ENCODE data around the gene MGMT. TPM values are rescaled to one million over a fixed set of nuclear protein-coding genes. Genes with fewer than 3 reads are reported as not detected.

The MGMT gene
- total RNA-seq, 1 donor from 2014 or later, result 20.8 TPM

DNA sequence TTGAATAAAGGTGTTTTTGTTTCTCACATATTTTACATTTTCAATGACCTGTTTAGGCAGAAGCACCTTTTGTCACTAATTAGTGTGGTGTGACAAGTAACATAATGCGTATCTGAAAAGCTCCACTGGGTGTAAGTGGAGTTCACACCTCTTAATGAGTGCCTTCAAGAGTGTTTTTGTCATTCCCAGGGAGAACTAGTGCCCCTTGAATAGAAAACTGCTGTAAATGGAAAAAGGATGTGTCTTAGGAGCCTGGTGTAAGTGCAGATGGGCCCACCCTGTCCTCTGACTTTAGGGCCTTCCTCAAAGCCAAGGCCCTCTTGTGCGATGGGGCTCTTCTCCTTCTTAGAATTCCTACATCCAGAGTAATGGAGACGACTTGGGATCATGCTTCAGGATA, 170.0 kb downstream of the MGMT start:
- TF ChIP-seq, protein P1, sequence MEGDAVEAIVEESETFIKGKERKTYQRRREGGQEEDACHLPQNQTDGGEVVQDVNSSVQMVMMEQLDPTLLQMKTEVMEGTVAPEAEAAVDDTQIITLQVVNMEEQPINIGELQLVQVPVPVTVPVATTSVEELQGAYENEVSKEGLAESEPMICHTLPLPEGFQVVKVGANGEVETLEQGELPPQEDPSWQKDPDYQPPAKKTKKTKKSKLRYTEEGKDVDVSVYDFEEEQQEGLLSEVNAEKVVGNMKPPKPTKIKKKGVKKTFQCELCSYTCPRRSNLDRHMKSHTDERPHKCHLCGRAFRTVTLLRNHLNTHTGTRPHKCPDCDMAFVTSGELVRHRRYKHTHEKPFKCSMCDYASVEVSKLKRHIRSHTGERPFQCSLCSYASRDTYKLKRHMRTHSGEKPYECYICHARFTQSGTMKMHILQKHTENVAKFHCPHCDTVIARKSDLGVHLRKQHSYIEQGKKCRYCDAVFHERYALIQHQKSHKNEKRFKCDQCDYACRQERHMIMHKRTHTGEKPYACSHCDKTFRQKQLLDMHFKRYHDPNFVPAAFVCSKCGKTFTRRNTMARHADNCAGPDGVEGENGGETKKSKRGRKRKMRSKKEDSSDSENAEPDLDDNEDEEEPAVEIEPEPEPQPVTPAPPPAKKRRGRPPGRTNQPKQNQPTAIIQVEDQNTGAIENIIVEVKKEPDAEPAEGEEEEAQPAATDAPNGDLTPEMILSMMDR (IDR thresholded peaks at IDR 0.05), result no peak
- peaks cover 7% of the 10 kb centered on the region for H3K36me3 Mint-ChIP-seq (ENCODE audit: unreplicated experiment)
- no peak overlapping the region for H3K4me3 Mint-ChIP-seq (ENCODE audit: unreplicated experiment)
- peaks cover 20% of the 10 kb centered on the region for H3K9me3 Mint-ChIP-seq (ENCODE audit: unreplicated experiment)
- H3K27ac Mint-ChIP-seq (ENCODE audit: unreplicated experiment), result no peak overlapping the region
- H3K4me1 Mint-ChIP-seq (ENCODE audit: unreplicated experiment), result no peaks in the 10 kb centered on the region
- H3K27me3 Mint-ChIP-seq (ENCODE audit: unreplicated experiment), result no peaks in the 10 kb centered on the region
- DNase-seq (ENCODE audit: extremely low spot score, unreplicated experiment), result no peak

GRCh38 chr10:129637846-129638245, 170.8 kb downstream of the MGMT start:
- Mint-ChIP-seq H3K27me3 (ENCODE audit: unreplicated experiment) (no peaks in the 10 kb centered on the region), H3K4me3 (ENCODE audit: unreplicated experiment) (no peak overlapping the region), H3K27ac (ENCODE audit: unreplicated experiment) (no peak overlapping the region), H3K4me1 (ENCODE audit: unreplicated experiment) (no peaks in the 10 kb centered on the region), H3K9me3 (ENCODE audit: unreplicated experiment) (peaks cover 20% of the 10 kb centered on the region), H3K36me3 (ENCODE audit: unreplicated experiment) (peaks cover 7% of the 10 kb centered on the region)
- TF ChIP-seq, protein P1 (IDR thresholded peaks at IDR 0.05), result no peak
- DNase-seq (ENCODE audit: extremely low spot score, unreplicated experiment), result no peak

DNA sequence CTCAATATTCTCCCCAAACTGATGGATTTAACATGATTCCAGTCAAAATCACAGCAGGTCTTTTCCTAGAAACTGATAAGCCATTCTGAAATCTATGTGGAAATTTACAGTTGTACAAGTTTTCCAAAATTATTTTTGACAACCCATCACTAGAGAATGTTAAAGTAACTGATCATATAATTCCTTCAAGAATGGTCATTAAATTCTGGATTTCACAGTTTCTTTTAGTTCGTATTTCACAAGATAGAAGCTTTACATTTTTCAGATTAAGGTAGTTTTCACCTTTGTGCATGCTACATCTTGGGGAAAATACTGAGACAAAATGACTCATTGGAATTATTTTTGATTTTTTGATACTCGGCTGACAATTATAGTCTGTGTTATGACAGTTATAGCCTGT, 174.3 kb downstream of the MGMT start:
- Mint-ChIP-seq H3K27me3 (ENCODE audit: unreplicated experiment) (no peaks in the 10 kb centered on the region), H3K36me3 (ENCODE audit: unreplicated experiment) (peaks cover 2% of the 10 kb centered on the region), H3K27ac (ENCODE audit: unreplicated experiment) (no peak overlapping the region), H3K9me3 (ENCODE audit: unreplicated experiment) (peaks cover 11% of the 10 kb centered on the region), H3K4me1 (ENCODE audit: unreplicated experiment) (no peaks in the 10 kb centered on the region), H3K4me3 (ENCODE audit: unreplicated experiment) (no peak overlapping the region)
- TF ChIP-seq, protein P1 (IDR thresholded peaks at IDR 0.05), result no peak
- no peak for DNase-seq (ENCODE audit: extremely low spot score, unreplicated experiment)

- no peaks in the 10 kb centered on the region for H3K4me1 Mint-ChIP-seq (ENCODE audit: unreplicated experiment)
- H3K4me3 Mint-ChIP-seq (ENCODE audit: unreplicated experiment), result no peak overlapping the region
- H3K9me3 Mint-ChIP-seq (ENCODE audit: unreplicated experiment), result peaks cover 11% of the 10 kb centered on the region
- TF ChIP-seq, protein P1 (IDR thresholded peaks at IDR 0.05), result no peak
- no peak overlapping the region for H3K27ac Mint-ChIP-seq (ENCODE audit: unreplicated experiment)
- H3K27me3 Mint-ChIP-seq (ENCODE audit: unreplicated experiment), result no peaks in the 10 kb centered on the region
- no peak for DNase-seq (ENCODE audit: extremely low spot score, unreplicated experiment)
- peaks cover 2% of the 10 kb centered on the region for H3K36me3 Mint-ChIP-seq (ENCODE audit: unreplicated experiment)
These were observed 174.9 kb downstream of the MGMT start for GRCh38 chr10:129641982-129642381.

GRCh38 chr10:129642427-129642826, 175.4 kb downstream of the MGMT start:
- peaks cover 11% of the 10 kb centered on the region for H3K9me3 Mint-ChIP-seq (ENCODE audit: unreplicated experiment)
- H3K36me3 Mint-ChIP-seq (ENCODE audit: unreplicated experiment), result peaks cover 2% of the 10 kb centered on the region
- no peaks in the 10 kb centered on the region for H3K27me3 Mint-ChIP-seq (ENCODE audit: unreplicated experiment)
- H3K27ac Mint-ChIP-seq (ENCODE audit: unreplicated experiment), result no peak overlapping the region
- TF ChIP-seq, protein P1 (IDR thresholded peaks at IDR 0.05), result no peak
- no peaks in the 10 kb centered on the region for H3K4me1 Mint-ChIP-seq (ENCODE audit: unreplicated experiment)
- DNase-seq (ENCODE audit: extremely low spot score, unreplicated experiment), result no peak
- H3K4me3 Mint-ChIP-seq (ENCODE audit: unreplicated experiment), result no peak overlapping the region
